Kasumi-1 (cell line): ENCODE results near the gene TMEM156.
A peak's percentile ranks its signal among the peaks of the same experiment; 100 is the strongest.
"Not testable (repeated sequence)": the region's sequence is repeated elsewhere in the genome, so short reads cannot be mapped to it uniquely, and the experiment has no call there.

Source experiments
- DNase-seq, 2 experiments: peaks; one replicate each; lab custom pipeline; 2025; lab: John Stamatoyannopoulos, UW

TMEM156 gene

GRCh38 chr4:38990241-38990640 is 42.0 kb downstream of the TMEM156 start:
- no peak for DNase-seq

DNA sequence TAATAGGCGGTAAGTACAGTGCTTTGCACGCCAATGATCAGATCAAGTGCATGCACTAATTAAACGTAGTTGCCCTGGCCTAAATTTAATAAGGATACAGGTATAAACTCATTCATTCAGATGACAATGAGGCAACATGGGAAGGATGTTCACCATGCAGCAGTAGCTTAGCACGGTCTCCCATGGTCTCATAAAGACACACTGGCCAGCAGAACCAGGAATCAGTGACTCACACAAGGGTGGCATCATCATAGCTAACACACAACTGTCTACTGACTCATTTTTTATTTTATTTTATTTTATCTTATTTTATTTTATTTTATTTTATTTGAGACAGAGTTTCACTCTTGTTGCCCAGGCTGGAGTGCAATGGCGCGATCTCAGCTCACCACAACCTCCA is 42.7 kb downstream of the TMEM156 start:
- DNase-seq = no peak

- not testable (repeated sequence) for DNase-seq
These were observed 43.9 kb downstream of the TMEM156 start for GRCh38 chr4:38988353-38988752.

- no peak for DNase-seq
These were observed 44.7 kb downstream of the TMEM156 start for GRCh38 chr4:38987491-38987890.

DNA sequence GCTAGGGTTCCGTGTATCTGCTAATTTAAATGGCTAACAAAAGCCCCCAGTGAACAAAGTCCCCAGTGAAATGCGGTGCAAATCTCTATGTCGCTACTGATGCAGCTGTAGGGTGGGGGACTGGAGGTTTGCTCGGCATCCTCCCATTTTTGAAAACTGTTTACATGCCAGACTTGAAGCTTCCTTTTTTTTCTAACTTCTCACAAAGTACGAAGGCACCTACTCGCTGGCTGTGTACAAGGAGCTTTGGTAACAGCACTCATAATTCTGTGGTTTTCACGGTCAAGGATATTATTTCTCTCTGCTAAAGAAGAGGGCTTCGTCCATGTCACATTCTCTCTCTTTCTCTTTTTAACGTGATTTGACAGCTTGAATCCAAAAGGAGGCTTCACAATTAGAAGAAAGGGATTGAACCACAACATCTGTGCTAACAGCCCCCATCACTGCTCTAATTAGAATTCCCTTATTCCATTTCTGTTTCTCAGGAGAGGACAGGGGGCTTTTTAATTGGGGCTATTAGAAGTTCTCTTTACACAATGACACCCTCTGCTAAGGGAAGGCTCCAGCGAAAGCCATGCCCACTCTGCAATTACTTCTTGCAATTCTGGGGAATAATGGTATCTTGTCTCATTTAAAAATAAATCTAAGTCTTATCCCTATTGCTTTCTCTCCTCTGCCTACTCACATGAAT is 46.7 kb downstream of the TMEM156 start:
- no peak for DNase-seq

- no peak for DNase-seq
These were observed 48.2 kb downstream of the TMEM156 start for GRCh38 chr4:38983787-38984598.

DNA sequence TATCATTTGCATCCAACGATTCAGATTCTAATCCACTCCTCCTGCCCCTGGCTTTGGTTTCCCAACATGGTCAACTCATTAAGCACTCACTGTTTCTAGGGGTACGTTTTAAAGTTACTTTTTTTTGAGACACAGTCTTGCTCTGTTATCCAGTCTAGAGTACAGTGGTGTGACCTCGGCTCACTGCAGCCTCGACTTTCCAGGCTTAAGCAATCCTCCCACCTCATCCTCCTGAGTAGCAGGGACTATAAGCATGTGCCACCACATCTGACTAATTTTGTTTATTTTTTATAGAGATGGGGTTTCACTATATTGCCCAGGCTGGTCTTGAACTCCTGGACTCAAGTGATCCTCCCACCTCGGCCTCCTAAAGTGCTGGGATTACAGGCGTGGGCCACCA is 48.9 kb downstream of the TMEM156 start:
- no peak for DNase-seq

DNA sequence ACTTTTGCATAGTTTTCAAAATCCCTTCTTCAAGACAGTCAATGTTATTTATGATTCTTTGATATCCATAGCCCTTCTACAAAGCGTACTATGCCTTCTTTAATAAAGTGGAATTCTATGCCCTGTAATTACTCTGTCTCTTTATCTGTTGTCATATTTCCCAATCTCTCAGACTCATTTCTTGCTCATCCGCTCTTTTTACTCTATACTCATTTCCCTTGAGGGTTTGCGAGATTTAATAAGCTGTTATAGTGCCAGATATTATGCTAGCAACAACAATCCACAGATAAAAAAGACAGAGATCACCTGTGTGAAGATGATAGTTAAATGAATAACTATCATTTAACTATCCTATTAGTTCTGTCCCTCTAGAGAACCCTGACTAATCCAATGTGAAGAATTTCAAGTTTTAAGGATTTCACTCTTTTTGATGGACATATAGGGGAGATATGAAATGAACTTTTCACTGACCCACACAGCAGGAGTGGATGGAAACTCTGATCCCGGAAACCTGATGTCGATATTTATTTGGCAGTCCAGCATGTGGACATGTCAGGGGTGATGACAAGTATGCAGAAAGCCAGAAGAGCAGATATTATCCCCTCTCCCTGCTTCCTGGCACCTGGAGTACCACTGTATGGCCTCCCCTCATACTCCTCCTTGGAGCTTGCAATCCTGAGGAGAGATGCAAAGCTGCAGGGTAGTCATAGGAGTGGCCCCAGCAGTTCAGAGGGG is 49.7 kb downstream of the TMEM156 start:
- DNase-seq = no peak

DNA sequence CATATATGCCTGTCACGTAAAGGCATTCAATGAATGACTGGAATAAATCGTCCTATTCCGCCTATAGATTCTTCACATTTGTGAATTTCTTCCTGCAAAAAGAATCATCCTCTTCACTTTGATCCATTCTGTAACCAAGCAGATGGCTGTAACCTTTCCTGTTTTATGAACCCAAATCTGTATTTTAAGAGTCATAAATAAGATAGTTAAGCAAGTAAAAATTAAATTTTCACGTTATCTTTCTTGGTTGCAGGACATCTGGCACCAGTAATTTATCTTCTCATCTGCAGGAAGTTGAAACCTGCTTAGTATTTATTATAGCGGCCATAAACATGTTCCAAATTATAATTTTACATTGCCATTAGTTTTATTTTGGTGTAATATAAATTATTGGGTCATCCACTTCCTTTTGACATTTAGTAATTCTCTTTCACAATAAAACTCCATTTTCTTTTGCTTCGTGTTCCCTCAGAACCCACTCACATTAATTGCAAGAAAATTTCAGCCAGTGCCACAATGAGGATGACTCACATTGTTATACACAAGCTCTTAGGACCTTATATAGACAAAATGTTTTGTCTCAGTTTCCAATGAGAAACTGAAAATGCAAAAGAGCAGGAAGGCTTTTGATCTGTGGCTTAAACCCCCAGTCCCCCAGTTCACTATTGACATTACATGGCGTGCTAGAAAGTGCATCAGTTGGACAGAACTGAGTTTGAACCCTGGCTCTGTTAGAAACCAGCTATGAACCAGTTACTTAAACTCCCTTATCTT is 51.1 kb downstream of the TMEM156 start:
- DNase-seq = no peak

DNA sequence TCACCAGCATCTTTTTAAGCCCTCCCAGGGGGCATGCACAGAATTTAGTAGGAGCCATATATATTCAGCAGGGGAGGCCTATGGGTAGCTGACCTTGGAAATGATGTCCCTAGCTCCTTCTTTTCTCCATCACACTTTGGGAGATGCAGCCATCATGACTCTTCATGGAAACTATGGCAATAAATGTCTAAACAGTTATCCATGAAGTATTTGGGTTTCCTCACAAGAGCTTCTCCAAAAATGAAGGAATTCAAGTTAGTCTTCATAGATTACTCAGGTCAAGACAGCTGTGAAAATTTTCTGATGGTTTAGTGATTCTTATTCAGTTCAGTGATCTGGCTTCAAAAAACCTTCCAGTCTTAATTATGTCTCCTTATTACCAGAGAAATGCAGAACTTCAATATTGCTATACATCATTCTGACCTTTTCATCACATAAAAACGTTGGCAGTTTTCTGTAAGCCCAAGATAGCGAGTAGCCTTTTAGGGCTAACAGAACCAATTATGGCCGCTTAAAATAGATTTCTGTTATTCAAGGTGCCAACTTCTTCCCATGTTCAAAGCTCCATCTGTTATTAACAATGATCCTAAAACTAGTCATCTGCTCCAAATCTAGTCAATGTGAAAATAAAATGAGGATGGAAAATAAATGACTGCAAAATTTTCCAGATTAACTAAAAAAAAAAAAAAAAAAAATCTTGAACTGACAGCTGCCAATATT is 52.5 kb downstream of the TMEM156 start:
- no peak for DNase-seq

DNA sequence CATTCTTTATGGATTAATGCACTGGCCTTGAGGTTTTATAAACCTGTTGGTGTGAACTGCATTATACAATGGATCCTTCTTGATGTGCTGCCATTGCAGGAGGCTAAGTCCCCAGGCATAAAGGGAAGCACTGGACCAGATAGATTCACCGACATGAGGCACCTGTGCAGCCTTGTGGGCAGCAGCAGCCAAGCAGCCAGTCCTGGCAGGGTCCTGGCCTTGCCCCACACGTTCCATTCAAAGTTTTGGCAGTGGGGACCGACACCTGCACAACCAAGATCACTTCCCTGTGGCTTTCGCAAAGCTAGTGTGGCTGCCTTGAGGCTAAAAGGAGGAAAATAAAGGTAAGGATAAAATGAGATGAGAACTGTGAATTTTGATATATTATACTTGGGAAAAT is 53.1 kb downstream of the TMEM156 start:
- no peak for DNase-seq

DNA sequence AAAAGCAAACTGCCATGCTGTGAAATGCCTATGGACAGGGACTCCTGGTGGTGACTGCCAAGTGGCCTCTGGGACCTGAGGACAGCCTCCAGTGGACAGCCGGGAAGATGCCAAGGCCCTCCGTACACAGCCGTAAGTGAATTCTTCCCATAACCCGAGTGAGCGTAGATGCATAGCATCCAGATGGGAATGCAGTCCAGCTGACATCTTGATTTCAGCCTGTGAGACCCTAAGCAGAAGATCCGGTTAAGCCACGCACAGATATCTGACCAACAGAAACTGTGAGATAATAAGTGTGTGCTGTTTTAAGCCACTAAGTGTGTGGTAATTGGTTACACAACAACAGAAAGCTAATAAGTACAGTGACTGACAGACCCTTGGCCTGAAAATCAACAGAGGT is 55.9 kb downstream of the TMEM156 start:
- DNase-seq = no peak

GRCh38 chr4:38968668-38969067 is 63.5 kb downstream of the TMEM156 start:
- no peak for DNase-seq

- DNase-seq = no peak
These were observed 64.7 kb downstream of the TMEM156 start for GRCh38 chr4:38967260-38968095.

DNA sequence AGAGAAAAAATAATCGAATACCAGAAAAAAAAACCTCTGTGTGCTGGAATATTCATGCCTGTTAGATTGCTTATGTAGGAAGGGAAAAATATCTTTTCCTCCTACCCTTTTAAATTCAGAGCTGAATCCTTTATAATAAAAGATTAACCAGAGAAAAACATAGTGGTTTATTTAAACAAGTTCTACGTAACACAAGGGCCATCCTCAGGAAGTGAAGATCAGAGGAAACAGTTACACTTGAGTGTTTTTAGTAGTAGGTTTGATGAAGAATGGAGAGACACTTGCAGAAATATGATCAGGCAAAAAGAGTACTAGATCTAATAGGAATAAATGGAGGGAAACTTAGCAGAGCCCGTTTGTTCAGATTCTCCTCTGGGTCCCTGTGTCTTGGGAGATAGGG is 66.3 kb downstream of the TMEM156 start:
- peak in 1 of 2 experiments; percentile 12 for DNase-seq

- DNase-seq = no peak
These were observed 67.0 kb downstream of the TMEM156 start for GRCh38 chr4:38964942-38965775.

DNA sequence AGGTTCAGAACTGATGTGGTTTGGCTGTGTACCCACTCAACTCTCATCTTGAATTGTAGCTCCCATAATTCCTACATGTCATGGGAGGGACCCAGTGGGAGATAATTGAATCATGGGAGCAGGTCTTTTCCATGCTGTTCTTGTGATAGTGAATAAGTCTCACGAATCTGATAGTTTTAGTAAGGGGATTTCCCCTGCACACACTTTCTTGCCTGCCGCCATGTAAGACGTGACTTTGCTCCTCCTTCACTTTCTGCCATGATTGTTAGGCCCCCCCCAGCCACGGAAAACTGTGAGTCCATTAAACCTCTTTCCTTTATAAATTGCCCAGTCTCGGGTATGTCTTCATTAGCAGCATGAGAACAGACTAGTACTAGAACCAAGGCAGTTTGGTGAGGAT is 73.0 kb downstream of the TMEM156 start:
- DNase-seq = not testable (repeated sequence)

DNA sequence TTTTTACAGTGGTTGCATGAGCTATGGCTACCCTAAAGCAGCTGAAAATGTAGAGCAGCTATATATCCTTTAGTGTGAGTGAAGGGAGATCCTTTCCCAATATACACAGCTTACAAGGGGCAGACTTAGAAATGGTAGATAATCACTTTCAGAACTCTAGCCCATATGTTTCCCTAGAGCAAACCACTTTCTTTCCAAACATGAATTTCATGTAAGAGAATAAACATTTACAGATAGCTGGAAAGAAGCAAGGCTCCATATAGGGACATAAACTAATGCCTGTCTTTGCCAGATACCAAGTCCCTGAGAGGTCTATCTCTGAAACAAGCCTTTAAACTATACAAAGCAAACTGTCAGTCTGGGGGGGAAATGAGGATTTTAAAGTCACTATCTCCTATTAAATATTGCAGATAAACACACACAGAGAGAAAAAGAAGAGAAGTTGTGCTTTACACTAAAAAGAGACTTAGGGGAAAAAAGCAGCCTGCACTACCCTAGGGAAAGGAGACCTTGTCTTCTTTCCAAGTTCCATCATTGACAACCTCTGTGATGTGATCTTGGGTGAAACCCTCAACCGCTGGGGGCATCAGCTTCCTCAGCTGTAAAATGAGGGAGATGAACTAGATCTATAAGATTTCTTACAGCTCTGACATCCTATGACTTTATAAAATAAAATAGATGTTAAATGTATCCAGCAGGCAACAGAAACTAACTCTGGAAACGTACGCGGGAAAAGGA is 73.6 kb downstream of the TMEM156 start:
- DNase-seq = peak; percentile 76 to 85

DNA sequence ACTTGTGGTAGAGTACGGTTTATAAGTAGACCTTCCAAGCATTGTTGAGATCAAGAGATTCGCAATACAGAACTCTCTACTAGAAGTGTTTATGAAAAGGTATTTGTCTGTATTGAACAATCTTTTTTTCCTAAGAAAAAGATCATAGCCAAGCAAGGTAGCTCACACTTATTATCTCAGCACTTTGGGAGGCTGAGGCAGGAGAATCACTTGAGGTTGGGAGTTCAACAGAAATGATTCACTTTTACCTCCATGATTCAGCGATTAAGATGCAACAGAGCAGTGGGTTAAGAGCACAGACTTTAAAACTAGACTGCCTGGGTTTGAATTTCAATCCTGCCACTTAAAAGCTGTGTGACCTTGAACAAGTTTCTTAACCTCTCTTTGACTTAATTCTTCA is 74.3 kb downstream of the TMEM156 start:
- no peak for DNase-seq
